NCI-H2029 treated with DMSO at 0.1 percent for 48 hours (cell line): Measurements from ENCODE around the gene KLK12.
A peak's percentile ranks its signal among the peaks of the same experiment; 100 is the strongest.

Experiments
- DNase-seq: peaks from one replicate; lab custom pipeline; 2025; lab: John Stamatoyannopoulos, UW

The KLK12 gene

DNA sequence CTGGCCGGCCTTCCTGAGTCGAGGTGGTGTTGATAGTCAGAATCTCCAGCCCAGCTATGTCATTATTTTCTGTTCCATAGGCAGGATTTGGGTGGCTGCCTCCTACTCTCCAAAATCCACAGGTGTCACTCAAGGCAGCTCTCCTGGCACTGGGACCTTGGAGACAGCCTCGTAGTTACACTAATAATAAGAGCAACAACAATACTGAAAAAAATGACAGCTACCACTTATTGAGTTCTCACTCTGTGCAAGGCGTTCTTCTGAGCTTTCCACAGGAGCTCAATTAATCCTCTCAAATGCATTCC is 12.2 kb upstream of the KLK12 start:
- DNase-seq = peak; percentile 93

DNA sequence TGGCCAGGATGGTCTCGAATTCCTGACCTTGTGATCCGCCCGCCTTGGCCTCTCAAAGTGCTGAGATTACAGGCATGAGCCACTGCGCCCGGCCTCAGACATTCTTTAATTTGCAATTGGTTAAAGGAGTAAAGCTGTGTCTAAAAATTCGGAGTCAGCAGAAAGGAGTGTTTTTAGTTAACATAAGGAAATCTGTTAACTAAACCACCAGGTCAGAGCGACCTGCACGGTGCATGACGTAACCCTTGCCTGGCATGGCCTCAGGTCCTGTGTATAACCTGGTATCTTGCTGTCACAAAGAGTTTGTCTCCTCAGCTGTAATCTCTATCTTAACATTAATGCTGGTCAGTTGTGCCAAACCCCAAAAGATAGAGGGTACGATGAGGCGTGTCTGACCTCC is 9.5 kb upstream of the KLK12 start:
- DNase-seq = no peak

DNA sequence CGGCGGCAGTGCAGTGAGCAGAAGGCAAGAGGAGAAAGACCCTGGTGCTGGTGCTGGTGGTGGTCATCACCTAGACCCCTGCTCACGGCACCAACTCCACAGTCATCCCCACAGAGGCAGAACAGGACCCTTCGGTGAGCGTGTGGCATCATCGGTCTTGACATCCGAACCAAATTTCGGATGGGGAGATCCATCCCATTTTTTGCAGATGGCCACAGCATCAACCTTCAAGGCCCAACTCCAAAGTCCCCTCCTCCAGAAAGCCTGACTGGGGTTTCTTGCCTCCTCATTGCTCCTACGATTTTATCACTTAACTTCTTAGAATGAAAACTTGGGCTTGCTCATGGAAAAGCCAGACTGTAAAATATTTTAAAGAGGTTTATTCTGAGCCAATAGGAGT is 8.7 kb upstream of the KLK12 start:
- no peak for DNase-seq

DNA sequence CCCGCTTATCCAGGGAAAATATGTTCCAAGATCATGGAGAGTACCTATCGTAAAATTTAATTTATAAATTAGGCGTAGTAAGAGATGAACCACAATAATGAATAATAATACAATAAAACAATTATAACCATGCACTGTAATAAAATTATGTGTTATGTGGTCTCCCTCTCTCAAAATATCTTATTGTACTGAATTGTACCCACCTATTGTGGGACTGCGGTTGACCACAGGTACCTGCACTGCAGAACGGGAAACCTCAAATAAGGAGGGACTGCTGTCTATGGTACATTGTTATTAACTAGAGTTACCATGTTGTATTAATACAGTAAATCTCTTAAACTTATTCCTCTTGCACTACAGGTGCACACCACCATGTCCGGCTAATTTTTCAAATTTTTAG is 5.3 kb upstream of the KLK12 start:
- DNase-seq = no peak

DNA sequence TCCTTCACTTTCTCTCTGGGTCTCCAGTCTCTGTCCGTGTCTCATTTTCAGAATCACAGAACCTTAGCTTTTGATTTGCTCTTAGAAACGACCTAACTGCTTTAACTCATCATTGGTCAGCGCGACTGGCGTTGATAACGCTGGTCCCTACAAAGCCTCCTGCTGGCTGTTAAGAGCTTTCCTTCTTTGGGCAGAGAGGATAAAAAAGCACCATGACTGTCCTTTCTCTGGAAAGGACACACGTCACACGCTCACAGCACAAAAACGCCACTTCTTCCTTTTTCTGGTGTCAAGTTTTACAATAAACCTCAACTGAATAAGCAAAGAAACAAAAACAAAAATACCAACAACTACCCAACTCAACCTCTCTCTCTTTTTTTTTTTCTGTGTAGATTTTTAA is 1.7 kb upstream of the KLK12 start:
- DNase-seq = no peak

DNA sequence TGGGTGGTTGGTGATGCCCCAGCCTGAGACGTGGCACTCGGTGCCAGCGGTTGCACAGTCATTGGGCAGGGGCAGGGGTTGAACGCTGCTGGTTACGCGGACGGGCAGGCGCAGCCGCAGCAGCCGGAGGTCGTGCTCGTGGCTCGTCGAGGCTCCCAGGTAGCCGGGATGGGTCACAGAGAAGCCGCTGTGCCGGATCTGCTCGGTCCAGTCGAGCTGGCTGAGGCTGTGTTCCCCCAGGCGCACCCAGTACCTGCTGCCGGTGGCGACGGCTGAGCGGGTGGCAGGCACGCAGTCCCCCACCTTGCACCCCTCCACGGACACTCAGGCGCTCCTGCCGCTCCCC is 2.9 kb downstream of the KLK12 start:
- no peak for DNase-seq

DNA sequence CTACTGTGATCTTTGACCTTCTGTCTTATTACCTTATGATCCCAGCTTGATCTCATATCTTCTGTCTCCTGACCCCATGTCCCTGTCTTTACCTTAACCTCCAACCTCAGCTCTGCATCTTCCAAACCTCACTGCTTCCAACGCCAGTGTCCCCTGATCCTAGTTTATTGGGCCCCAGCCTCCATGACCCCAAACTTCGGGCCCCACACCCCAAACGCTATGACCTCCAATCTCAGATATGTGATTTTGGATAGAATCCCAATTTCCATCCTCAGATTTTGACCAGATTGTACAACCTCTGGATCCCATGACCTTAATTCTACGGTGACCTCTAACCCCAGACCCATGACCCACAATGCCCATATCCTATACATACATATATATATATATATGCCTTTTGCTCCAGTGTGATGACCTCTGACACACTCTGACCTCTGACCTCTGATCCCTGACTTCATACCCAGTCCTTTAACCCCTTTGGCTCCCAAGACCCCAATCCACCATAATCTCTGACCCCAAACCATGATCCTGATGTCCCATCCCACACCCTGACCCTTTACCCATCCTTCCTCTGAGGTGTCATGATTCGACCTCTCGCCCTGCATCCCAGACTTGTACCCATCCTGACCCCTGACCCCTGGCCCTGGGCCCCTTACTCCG is 3.5 kb downstream of the KLK12 start:
- DNase-seq = no peak

DNA sequence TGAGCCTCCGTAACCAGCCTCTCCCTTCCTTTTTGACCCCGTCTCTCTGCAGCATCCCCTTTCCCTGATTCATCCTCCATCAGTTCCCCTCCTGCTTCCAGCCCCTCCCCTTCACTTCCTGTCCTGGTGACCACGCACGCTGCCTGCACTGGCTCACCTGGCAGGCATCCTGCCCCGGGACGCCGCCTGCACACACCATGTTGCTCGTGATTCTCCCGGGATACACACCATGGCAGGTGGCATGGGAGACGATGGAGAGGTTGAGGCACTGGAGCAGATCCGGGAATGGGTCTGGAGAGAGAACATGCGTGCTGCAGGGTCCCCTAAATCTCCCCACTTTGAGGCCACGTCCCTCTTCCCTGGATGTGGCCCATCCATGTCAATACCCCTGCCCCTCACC is 4.2 kb downstream of the KLK12 start:
- DNase-seq = no peak

DNA sequence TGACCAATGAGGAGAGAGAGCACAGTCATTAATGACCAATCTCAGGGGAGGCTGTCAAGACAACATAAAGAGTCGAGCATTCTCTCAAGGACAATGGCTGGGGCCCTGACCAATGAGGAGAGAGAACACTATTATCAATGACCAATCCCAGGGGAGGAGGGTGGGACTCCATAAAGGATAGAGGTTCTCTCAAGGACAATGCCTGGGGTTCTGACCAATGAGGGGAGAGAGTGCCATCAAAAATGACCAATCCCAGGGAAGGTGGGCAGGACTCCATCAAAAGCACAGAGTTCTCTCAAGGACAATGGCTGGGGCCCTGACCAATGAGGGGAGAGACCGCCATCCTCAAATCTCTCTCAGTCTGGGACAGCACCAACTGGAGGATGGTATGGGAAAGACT is 5.1 kb downstream of the KLK12 start:
- DNase-seq = no peak

DNA sequence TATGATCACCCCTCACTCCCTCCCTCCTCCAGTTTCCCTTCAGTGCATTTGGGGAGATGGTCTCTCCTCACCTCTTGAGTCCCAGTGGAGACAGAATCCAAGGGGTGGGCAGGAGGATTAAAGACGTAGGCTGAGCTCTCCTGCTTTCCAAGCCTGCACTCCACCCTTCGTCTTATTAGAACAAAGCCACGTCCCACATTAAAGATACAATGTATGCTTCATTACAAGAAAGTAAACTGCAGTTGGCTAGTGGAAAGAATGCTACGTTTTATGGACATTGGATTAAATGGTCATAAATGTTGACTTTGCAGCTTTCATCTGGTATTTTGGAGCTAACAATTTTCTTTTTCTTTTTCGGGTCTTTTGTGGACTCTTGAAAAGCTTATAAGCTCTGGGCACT is 6.9 kb downstream of the KLK12 start:
- peak; percentile 27 for DNase-seq

DNA sequence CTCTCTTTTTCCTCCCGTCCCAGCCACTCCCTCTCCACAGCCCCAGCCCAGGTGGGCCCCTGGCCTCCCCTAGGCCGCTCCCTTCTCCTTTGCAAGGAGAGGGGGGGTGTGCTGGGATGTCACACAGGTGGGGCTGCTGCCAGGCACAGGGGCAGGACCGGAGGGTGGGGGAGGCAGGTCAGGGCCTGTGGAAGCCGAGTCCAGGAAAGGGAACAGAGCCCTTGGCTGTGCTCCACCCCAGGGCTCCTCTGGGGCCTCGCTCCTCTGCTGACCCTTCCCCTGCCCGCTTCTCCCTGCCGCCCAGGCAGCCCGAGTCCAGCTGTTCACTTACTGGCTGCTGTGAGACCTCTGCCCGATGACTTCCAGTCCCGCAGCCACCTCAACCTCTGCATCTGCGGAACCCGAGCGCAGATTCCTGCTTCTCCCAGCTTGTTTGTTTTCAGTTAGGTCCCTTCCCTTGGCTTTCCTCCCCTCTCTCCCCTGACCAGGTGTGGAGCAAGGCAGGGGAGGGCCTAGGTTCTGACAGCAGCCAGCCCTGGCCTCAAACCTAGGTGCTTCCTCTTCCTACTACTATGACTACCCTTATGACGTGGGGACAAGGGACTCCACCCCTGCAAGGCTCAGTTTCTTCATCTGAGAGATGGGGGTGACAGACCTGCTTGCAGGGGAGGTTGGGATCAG is 7.5 kb downstream of the KLK12 start:
- peak; percentile 61 for DNase-seq

DNA sequence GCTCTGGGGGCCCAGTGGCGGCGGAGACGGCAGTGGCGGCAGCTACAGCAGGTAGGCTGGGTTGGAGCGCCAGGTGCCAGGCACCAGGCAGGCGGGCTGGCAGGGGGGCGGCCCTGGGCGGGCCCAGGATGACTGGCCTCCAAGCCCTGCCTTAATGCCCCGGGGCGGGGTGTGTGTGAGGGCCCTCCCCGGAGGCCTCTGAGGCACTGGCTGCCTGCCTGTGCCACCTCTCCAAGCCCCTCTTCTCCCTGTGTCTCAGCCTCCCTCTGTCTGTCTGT is 8.3 kb downstream of the KLK12 start, which contains the start of gene KLK11:
Gene KLK11 (minus strand): TSS at position 63 of the 278 bp plus-strand sequence. CDS start 985 bp downstream, outside the sequence.
- peak; percentile 85 for DNase-seq

DNA sequence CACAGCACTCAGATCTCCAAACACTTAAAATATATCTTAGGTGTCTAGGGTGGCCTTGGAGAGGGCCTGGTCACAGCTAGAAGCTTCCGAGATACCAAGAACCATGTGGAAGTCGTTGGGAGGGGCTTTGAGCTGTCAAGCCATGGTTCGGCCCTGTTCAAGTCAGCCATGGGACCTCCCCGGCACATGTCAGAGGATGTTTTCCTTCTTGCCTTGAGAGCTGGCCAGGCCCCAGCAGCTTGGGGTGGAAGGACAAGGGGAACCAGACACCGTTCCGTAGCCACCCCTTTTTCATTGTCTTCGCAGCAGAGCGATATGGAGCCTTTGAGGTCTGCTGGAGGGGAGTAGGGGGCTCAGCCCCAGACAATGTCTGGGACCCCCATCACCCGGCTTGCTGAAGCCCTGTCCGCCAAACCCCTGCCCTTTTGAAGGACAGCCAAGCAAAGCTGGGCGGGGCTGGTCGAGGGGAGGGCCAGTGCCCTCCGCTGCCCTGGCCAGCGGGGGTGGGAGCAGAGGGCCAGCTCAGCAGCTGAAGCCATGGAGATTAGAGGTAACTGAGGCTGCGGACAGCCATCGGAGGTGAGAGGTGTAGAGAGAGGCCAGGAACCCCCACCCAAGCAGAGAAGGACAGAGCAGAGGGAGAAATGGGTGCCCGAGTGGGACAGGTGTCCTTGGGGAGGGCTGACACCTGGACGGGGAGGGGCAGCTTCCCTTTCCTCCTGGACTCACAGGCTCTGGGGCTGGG is 8.8 kb downstream of the KLK12 start:
- peak; percentile 58 for DNase-seq

DNA sequence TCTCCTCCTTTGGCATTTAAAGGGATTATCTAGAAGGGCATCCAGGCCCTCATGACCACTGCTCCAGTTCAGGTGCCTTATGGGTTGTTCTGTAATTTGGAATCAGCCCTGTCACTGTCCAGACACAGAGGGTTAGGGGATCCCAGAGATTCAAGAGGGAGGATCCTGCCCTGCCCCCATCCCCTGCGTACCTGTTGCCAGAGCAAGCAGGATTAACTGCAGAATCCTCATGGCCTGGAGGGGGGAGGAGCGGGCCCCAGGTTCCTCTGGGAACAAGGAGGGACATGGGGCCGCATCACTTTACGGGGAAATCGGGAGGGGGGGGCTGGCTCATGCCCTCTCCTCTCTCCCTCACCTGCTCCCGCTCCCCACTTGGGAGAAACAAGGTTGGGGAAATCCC is 9.4 kb downstream of the KLK12 start:
- peak; percentile 83 for DNase-seq

DNA sequence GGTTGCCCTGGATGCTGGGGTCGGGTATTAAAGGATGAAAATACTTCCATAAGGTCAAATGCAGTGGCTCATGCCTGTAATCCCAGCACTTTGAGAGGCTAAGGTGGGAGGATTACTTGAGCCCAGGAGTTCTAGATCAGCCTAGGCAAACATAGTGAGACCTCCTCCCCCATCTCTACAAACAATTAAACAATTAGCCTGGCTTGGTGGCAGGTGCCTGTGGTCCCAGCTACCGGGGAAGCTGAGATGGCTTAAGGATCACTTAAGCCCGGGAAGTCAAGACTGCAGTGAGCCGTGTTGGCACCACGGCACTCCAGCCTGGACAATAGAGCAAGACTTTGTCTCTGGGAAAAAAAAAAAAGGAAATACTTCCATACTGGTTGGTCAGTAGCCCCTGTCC is 9.9 kb downstream of the KLK12 start:
- peak; percentile 92 for DNase-seq

DNA sequence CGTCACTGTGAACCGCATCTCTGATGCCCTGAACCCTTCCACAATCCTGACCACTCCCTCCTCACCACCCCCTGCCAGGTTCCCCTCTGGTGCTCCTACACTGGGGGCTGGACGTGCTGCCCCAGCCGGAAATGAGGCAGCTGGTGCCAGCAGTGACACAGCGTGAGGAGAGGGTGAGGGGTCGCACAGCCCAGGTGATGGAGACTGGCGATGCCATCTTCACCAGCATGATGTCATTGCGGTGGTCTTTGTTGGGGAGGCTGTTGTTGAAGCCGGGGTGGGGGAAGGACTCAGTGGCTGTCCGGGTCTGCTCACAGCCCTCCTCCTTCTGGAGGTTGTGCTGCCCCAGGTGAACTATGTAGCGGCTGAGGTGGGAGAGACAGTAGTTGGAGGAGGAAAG is 10.9 kb downstream of the KLK12 start:
- no peak for DNase-seq

DNA sequence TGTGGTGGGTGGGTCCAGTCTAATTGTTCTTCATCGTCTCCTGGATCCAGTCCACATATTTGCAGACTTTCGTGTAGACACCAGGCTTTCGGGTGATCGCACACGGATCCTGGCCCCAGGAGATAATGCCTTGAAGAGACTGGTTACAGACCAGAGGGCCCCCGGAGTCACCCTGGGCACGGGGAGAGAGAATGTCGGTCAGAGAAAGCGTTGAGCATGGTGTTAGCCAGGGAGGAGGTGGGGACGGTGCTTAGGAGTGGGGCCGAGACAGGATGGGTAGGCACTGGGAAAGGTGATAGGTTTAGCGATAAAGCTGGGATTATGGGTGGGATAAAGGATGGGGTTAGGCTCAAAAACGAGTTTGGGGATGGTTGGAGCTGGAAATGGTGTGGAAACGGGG is 12.3 kb downstream of the KLK12 start:
- DNase-seq = no peak

DNA sequence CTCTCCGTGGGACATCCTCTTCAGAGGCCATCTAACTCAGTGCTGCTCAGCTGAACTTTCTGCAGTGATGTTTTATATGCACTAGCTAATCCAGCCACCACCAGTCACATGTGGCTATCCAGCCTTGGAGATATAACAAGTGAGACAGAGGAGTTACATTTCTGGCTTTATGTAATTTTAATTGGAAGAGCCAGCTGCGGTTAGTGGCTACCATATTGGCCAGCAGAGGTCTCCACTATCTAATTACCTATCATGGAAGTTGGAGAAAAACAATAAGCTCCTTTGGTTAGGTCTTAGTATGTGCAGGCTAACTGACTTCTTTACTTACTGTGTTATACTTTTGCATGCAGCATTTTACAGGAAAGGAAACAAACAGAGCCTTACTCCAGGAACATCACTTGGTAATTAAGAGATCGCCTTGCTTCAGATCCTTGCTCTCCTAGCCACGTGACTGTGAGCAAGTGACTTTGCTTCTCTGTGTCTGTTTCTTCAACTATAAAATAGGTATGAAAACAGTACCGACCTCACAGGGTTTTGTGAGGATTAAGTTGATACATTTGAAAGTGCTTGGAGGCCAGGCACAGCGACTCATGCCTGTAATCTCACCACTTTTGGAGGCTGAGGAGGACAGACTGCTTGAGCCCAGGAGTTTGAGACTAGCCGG is 13.7 kb downstream of the KLK12 start:
- DNase-seq = peak; percentile 61

DNA sequence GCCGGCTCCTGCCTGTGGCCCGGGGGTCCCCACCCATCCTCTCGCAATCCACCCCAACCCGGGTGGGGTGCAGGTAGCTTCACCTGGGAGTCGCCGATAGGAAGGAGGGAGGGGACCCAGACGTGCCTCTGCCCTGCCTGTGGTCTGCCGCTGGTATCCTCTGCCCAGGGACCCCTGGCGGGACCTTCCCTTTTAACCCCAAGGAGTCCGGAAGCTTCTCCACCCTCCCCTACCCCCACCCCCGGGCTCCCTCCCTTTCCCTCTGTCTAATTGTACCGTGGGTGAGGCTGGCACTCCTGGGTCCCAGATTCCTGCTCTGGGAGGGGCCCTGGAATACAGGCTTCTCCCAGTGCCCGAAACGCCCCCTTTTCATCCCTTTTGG is 15.3 kb downstream of the KLK12 start, which contains the start of gene KLK10:
Gene KLK10 (minus strand): TSS at position 166 of the 382 bp plus-strand sequence. CDS start 579 bp downstream, outside the sequence.
- DNase-seq = no peak

DNA sequence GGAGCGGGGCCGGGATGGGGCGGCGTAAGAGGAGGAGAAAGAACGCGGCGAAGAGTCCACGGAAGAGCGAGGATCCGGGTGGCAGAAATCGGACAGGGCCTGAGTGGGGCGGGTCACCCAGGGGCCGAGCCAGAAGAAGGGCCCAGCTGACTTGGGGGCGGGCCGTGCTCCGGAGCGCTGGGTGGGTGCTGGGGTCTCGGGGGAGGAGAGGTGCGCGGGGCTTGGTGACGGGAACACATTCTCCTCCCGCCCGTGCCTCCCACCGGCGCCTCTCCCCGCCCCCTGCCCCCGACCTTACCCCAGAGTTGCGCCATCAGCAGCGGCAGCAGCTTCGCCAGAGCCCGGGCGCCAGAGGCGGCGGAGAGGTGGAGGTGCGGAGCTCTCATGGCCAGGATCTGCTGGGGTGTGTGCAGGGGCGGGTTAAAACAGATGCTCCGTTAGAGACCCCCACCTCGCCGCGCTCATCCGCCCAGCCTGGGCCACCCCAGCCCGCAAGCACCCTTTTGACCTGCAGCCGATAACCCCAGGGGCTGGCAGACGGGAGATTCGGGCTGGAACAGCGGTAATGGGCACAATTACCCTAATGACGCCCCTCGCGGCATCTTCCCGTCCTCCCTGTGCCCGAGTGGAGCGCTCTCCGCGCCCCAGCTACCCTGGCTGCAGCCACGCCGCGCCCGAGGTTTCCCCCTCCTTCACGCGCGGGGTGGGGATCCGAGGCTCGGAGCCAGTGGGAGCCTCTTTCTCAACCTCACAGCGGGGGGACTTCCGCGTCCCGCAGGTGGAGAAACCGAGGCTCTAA is 15.9 kb downstream of the KLK12 start:
- DNase-seq = peak; percentile 11

DNA sequence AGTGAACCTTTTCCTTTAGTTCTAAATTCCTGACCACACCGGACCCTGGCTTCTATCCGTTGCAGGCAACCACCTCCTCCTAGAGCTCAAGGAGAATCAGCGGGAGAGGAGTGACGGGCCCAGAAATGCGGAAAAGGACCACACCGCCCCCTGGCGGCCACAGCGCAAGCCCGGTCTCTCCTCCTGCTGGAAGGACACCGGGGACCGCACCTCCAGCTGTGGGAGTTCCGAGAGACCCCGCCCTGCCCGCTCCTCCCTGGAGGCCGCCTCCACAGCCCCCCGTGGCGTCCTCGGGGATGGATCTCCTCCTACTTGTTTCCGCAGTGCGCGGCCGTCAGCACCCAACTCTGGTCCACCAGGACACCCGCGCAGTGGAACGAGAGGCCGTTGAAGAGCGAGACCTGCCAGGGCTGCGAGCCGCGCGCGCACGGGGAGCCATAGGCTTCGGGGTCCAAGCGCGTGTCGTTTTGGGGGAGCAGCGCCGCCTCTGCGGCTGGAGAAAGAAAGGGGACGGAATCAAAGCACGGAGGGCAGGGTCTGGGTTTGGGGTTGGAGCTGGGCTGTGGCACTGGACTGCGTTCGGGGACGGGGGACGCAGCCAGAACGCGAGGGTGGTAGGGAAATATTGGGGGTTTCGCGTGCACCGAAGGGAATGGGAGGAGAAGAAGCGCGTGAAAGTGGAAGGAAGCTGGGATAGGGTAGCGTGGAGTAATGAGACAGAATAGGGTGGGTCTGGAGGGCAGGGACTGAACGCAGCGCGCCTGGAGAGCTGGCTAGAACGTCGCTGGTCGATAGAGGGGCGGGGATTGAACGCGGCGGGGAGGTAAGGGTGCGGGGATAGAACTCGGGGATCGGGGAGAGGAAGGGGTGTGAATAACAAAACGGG is 17.8 kb downstream of the KLK12 start:
- peak; percentile 38 for DNase-seq
